Urinary bladder (tissue), 4 donors: ENCODE measurements around the gene KCNA10. TPM values are rescaled to one million over a fixed set of nuclear protein-coding genes. Genes with fewer than 3 reads are reported as not detected.

Experiments
- DNase-seq: peaks from one replicate; pipeline ENCODE4 v3.0.0-alpha.2; 2015; ENCODE audit errors: extremely low spot score
- H3K27ac ChIP-seq: one replicate; pipeline ENCODE4 v1.5.1; 2013; ENCODE audit warnings: low read depth, mild to moderate bottlenecking, moderate library complexity
- H3K36me3 ChIP-seq: one replicate; pipeline ENCODE4 v1.6.1; 2013; ENCODE audit warnings: mild to moderate bottlenecking, moderate library complexity; ENCODE audit not compliant: insufficient read depth
- H3K4me1 ChIP-seq: one replicate; pipeline ENCODE4 v1.6.1; 2013; ENCODE audit warnings: mild to moderate bottlenecking, moderate library complexity; ENCODE audit not compliant: insufficient read depth
- H3K4me3 ChIP-seq: one replicate; pipeline ENCODE4 v1.5.1; 2013; ENCODE audit warnings: low read depth, low read length
- WGBS: extraction: QIAGEN DNeasy Blood & Tissue Kit; methylation state at CpG from one replicate; pipeline ENCODE4 v1.1.7; 2013; 5-methylcytosine and 5-hydroxymethylcytosine counted together
- polyA plus RNA-seq: library from polyadenylated mRNA; stranded (reverse); fragments of 200-250 nt; gene quantifications from one replicate; pipeline ENCODE4 v1.2.3, GENCODE V29; 2013
- total RNA-seq: library from RNA; depleted of rRNA; stranded (reverse); fragments of >200 nt; gene quantifications from one replicate; pipeline ENCODE4 v1.2.3, GENCODE V29; 2014
- donor health status: healthy with polysubstance abuse.
- donor health status: healthy.

Gene KCNA10
- not detected for total RNA-seq
- not detected for polyA plus RNA-seq

- Histone ChIP-seq H3K4me1 (no peaks in the 10 kb centered on the region), H3K4me3 (no peak within 1 kb of the TSS), H3K27ac (no peak within 1 kb of the TSS), H3K36me3 (no peaks in the 10 kb centered on the region)
- no peak for DNase-seq
- 72% methylated on average over 9 of the region's 9 CpGs for WGBS
Measured at GRCh38 chr1:110519125-110519810, at the start of gene KCNA10. Gene KCNA10 (minus strand): TSS chr1:110519175. CDS start chr1:110518787, 388 bp downstream.

- Histone ChIP-seq H3K4me1 (no peaks in the 10 kb centered on the region), H3K27ac (no peak overlapping the region), H3K36me3 (no peaks in the 10 kb centered on the region), H3K4me3 (no peak overlapping the region)
- 84% methylated on average over 3 of the region's 3 CpGs for WGBS
- DNase-seq: no peak
Measured at GRCh38 chr1:110566836-110567235, 47.9 kb upstream of the KCNA10 start.

GRCh38 chr1:110565565-110565964 lies 46.6 kb upstream of the KCNA10 start:
- Histone ChIP-seq H3K4me3 (no peak overlapping the region), H3K4me1 (no peaks in the 10 kb centered on the region), H3K36me3 (no peaks in the 10 kb centered on the region), H3K27ac (no peak overlapping the region)
- DNase-seq: no peak
- 51% methylated on average over 1 of the region's 1 CpG for WGBS

- no peaks in the 10 kb centered on the region for H3K4me1 ChIP-seq
- WGBS: 77% methylated on average over 4 of the region's 4 CpGs
Measured at GRCh38 chr1:110563089-110563488, 44.1 kb upstream of the KCNA10 start.

GRCh38 chr1:110561596-110561995 lies 42.6 kb upstream of the KCNA10 start:
- Histone ChIP-seq H3K4me3 (no peak overlapping the region), H3K27ac (no peak overlapping the region), H3K4me1 (no peaks in the 10 kb centered on the region), H3K36me3 (no peaks in the 10 kb centered on the region)
- DNase-seq: no peak
- WGBS: 55% methylated on average over 7 of the region's 7 CpGs

More at GRCh38 chr1:110563089-110563488, 44.1 kb upstream of the KCNA10 start:
- Histone ChIP-seq H3K27ac (no peak overlapping the region), H3K4me3 (no peak overlapping the region), H3K36me3 (no peaks in the 10 kb centered on the region)
- no peak for DNase-seq

GRCh38 chr1:110559157-110559556 lies 40.2 kb upstream of the KCNA10 start:
- Histone ChIP-seq H3K27ac (no peak overlapping the region), H3K4me3 (no peak overlapping the region), H3K4me1 (no peaks in the 10 kb centered on the region), H3K36me3 (no peaks in the 10 kb centered on the region)
- 48% methylated on average over 4 of the region's 4 CpGs for WGBS
- DNase-seq: no peak

- no peaks in the 10 kb centered on the region for H3K36me3 ChIP-seq
- no peaks in the 10 kb centered on the region for H3K4me1 ChIP-seq
- no peak overlapping the region for H3K4me3 ChIP-seq
- no peak overlapping the region for H3K27ac ChIP-seq
- DNase-seq: no peak
- 59% methylated on average over 3 of the region's 3 CpGs for WGBS
Measured at GRCh38 chr1:110557481-110557880, 38.5 kb upstream of the KCNA10 start.

GRCh38 chr1:110556471-110556807 lies 37.5 kb upstream of the KCNA10 start:
- Histone ChIP-seq H3K36me3 (no peaks in the 10 kb centered on the region), H3K27ac (no peak overlapping the region), H3K4me3 (no peak overlapping the region), H3K4me1 (no peaks in the 10 kb centered on the region)
- WGBS: 48% methylated on average over 5 of the region's 5 CpGs
- DNase-seq: no peak

- H3K4me1 ChIP-seq: no peaks in the 10 kb centered on the region
- no peak for DNase-seq
- no peak overlapping the region for H3K27ac ChIP-seq
- H3K36me3 ChIP-seq: no peaks in the 10 kb centered on the region
- 35% methylated on average over 11 of the region's 11 CpGs for WGBS
- no peak overlapping the region for H3K4me3 ChIP-seq
Measured at GRCh38 chr1:110555807-110556470, 37.0 kb upstream of the KCNA10 start.

- no peaks in the 10 kb centered on the region for H3K36me3 ChIP-seq
- H3K27ac ChIP-seq: no peak overlapping the region
- H3K4me3 ChIP-seq: peak overlapping the region; percentile 19
- H3K4me1 ChIP-seq: no peaks in the 10 kb centered on the region
- DNase-seq: no peak
- WGBS: 7% methylated on average over 53 of the region's 53 CpGs
Measured at GRCh38 chr1:110554871-110555801, 36.2 kb upstream of the KCNA10 start.

- WGBS: 77% methylated on average over 1 of the region's 1 CpG
Measured at GRCh38 chr1:110551278-110551809, 32.4 kb upstream of the KCNA10 start.

GRCh38 chr1:110549831-110550230 lies 30.9 kb upstream of the KCNA10 start:
- no peak for DNase-seq
- H3K27ac ChIP-seq: no peak overlapping the region
- H3K4me1 ChIP-seq: no peaks in the 10 kb centered on the region
- no peaks in the 10 kb centered on the region for H3K36me3 ChIP-seq
- WGBS: 42% methylated on average over 2 of the region's 2 CpGs
- H3K4me3 ChIP-seq: no peak overlapping the region

More at GRCh38 chr1:110551278-110551809, 32.4 kb upstream of the KCNA10 start:
- Histone ChIP-seq H3K4me1 (no peaks in the 10 kb centered on the region), H3K27ac (no peak overlapping the region), H3K36me3 (no peaks in the 10 kb centered on the region), H3K4me3 (no peak overlapping the region)
- no peak for DNase-seq

- no peaks in the 10 kb centered on the region for H3K4me1 ChIP-seq
- no peak for DNase-seq
- H3K4me3 ChIP-seq: no peak overlapping the region
- H3K36me3 ChIP-seq: no peaks in the 10 kb centered on the region
- no peak overlapping the region for H3K27ac ChIP-seq
- 51% methylated on average over 4 of the region's 4 CpGs for WGBS
Measured at GRCh38 chr1:110548381-110548780, 29.4 kb upstream of the KCNA10 start.
